CD4-positive, alpha-beta T cell treated with Interferon gamma for 1 hour (primary cell): ENCODE measurements around the gene MYL9.
"Not testable (repeated sequence)": the region's sequence is repeated elsewhere in the genome, so short reads cannot be mapped to it uniquely, and the experiment has no call there.

Source experiments
- DNase-seq: peaks from one replicate; pipeline ENCODE4 v3.0.0-alpha.2; 2020

MYL9 gene

DNA sequence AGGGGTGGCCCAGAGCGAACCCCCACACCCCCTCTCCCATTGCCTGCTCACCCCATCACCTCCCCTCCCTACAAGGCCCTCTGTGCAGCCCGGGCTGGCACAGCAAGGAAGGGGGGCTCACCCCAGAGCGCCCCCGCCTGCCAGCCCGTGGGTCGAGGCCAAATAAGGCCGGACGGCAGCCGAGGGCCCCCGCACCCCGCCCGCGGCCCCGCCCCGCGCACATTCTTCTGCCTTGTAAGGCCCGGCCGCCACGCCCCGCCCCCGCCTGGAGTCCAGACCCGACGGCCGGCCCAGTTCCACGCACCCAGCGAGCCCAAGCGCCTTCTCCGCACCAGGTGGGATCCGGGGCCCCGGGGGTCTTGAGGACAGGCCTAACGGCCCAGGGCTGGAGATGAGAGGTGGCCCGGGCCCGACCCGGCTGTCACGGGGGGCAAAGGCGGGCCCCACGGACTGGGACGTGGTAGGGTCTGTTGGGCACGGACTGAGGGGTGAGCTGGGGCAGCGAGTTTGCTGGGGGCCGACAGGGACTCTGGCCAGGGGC is at the start of gene MYL9:
Gene MYL9 (plus strand): TSS at position 293 of the 541 bp plus-strand sequence. CDS start 3,366 bp downstream, outside the sequence.
- peak; percentile 40 for DNase-seq

DNA sequence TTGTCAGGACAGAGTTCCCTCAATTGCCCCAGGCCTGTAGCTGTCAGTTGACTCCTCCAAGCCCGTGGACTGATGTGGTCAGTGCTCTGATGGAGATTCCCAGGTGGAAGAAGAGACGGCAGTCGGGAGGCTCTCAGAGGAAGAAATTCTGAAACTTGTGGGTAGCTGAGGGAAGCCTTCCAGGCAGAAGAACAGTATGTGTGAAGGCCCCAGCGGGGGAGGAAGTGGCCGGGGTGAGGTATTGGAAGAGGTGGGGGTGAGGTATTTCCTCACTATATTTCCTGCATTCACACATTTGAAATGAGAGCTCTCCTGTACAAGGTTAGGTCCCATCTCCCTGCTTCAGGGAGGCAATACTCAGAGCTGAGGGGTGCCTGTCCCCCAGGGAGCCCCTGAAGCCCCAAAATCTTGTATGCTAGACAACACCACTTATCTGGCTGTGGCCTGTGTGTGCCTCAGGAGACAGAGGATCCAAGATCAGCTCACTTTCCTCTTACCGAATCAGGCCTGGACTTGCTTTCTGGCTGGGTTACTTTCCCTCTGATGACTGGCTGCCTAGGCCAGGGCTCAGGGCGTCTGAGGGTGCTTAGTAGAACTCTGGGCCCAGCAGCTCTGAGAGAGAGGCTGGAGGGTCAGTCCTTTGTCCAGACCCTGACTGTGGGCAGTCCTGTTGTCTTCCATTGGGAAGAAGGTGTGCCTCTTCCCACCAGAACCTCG is 49.3 kb upstream of the MYL9 start:
- DNase-seq: peak; percentile 44

DNA sequence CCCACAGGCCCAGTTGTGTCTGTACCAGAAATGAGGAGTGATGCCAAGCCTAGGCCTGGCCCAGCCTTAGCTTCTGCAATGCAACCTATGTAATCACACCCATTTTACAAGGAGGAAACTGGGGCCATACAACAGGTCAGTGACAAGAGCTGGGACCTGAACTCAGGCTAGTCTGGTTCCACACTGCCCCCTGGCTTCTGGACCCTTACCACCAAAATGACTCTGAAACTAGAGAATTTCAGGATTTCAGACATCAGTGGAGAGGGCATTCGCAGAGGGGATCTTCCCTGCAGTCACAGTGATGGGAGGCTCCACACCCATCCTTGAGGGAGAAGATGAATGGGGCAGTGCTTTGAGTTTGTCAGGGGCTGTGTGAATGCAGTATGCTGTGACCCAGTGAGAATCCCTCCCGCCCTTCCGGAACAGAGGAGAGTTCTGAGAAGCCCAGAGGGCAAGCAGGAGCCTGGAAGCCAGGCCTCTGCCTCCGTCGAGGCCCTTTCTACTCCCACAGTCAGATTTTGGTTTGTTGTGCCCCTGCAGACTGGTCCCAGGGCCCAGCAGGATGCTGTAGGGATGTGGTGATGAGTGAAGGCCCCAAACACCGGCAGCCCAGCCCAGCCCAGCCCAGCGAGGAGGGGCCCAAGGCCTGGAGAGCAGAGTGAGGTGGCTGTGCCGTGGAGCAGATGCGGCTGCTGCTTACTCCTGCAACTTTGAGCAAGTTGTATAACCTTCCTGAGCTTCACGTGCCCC is 48.1 kb upstream of the MYL9 start:
- DNase-seq: no peak

DNA sequence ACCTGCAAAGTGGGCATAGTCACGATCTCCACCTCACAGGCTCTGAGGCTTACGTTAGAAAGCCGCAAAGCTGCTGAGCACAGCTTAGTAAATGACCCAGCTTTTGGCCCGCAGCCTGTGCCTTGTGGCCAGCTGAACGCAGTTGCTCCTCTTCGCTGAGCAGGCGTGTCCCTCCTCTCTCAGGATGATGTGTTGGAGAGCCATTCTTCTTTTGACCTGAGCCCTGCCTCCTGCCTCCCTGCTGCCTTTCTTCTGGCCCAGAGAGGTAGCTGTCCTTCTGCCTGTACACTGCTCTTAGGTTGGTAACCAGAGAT is 47.6 kb upstream of the MYL9 start:
- no peak for DNase-seq

DNA sequence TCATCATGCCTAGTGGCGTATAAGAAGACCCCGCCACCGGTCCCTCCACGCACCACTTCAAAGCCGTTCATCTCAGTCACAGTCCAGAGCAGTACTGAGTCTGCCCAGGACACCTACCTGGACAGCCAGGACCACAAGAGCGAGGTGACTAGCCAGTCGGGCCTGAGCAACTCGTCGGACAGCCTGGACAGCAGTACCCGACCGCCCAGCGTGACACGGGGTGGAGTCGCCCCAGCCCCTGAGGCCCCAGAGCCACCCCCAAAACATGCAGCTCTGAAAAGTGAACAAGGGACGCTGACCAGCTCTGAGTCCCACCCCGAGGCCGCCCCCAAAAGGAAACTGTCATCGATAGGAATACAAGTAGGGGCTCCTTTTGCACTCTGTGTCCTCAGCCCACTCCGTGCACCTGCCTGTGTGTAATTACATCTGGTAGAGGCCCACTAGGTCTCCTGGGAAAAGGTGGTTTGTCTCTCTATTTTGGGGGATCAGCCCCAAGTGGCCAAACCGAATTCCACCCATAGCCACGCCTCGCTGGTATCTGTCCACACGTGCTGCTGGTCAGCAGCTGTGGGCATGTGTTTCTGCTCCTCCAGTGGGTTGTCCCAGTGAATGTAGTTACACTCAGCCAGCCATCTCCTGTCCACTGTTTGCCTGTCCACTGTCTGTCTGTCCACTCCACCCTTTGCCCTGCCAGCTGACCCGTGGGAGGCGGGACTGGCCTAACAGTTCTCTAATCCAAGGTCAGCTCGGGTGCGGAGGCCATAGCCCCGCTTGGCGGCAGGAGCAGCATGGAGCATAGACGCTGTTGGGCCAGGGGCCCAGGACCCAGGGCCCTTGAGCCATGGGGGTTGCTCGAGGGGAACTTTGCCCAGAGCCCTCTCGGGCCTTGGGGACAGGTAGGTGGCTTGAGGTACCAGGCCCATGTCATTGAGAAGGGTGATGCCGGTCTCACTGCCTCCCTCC is 44.3 kb upstream of the MYL9 start:
- DNase-seq: no peak

DNA sequence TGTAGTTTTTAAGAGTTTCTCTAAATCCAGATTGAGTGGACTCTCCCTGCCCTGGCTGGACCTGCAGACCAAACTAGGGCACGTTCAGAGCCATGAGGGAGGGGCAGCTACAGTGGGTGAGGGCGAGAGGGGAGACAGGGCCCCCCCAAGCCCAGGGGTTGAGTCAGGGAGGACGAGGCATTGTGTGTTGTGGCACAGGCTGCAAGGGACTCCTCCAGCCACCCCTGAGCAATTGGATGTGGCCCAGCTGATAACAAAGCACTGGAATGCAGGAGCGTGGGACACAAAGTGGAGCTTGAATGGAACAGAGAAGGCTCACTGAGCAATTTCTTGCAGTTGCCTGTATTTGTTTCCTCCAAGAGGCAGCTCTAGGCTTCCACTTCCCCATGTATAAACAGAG is 43.5 kb upstream of the MYL9 start:
- no peak for DNase-seq

DNA sequence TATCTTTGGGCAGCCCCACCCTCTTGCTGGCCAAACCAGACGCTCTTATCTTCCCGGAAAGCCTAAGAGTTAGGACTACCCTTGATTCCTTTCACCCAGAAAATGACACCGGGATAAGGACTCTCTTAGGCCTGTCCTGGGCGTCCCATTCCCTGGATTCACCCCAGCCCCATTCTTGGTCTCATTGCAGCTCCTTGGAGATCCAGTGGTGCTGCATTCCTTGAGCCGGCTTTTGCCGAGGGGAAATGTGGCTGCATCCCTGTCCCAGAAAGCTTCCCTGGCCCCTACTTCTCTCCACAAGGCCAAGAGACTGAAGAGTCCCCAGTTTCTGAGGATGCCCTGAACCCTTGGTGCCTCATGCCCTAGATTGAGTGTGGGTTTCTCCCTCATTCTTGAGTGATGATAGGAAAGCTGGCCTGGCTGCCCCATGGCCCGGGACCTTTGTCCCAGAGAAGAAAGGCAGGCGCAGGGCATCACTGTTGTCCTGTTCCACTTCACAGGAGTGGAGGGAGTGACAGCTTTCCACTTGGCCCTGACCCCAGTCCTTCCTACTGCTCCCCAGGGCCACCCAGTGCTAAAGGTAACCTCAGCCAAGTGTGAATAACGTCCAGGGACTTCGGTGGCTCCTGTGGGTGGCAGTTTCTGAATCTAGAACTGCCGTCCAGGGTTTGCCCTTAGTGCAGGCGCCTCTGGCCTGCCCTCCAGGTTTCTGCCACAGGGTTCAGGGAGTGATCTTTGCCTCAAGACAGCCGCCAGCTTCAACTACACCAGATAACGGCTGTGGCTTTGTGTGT is 42.7 kb upstream of the MYL9 start:
- no peak for DNase-seq

DNA sequence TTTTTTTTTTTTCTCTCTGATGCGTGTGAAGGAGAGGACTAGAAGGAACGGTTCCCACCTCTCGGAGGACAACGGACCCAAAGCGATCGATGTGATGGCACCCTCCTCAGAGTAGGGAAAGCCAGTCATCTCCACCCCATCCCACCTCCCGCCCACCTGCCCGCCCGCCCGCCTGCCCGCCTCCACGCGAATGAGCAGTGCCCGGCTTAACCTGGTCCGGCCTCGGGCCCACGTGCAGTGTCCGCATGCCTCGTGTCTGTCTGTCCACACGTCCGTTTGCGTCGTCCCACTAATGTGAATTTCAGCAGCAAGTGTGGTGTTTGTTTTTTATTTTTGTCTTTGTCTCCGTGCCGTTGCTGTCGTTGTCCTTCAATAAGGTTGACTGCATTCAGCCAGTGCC is 42.1 kb upstream of the MYL9 start:
- DNase-seq: no peak

DNA sequence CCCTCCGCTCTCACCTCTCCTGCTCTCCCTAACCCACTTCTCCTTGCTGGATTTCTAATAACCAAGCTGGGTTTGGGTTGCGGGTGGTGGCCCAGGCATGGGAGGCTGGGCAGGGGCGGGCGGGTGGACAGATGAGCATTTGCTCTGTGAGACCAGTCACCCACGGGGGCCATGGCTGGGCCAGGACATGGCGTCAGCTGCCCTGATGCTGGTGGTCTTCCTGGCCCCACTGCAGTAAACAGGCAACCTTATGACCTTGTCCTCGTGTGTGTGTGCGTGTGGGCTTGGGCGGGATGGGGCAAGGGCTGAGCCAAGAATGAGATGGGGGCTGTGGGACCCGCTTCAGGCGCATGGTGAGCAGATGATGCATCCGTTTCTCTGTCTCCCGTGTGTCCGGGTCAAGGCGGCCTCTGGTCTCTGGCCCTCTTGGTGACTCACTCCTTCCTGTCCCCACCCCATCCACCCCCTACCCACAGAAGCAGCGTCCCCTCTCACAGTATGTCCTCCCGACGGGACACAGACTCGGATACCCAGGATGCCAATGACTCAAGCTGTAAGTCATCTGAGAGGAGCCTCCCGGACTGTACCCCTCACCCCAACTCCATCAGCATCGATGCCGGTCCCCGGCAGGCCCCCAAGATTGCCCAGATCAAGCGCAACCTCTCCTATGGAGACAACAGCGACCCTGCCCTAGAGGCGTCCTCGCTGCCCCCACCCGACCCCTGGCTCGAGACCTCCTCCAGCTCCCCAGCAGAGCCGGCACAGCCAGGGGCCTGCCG is 41.4 kb upstream of the MYL9 start:
- no peak for DNase-seq

DNA sequence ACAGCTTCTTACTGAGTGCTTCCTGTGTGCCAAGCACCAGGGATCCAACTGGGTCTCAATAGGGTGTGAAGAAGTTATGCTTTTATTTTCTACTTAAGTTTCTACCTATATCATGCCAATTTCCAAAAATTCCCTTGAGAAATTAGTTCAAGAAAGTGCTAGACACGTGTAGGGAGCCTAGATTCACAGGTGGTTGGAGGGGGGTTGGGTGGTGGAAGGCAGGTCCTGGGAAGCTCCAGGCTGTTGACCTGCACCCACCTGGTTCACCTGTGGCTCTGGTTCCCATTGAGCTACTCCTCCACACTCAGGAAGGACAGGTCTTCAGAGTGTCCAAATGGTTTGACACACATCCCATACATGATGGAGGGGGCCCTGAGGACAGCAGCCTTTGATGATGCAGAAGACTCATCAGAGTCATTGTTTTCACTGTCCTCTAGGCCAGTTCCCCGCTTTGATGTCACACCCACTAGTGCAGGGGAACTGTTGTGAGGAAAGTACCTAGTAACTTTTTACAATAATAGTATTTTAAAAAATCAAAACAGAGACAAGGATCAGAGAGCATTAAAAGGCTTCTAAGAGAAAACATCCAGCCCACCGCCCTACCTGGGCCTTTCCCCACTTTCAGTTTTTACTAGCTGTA is 39.8 kb upstream of the MYL9 start:
- no peak for DNase-seq

DNA sequence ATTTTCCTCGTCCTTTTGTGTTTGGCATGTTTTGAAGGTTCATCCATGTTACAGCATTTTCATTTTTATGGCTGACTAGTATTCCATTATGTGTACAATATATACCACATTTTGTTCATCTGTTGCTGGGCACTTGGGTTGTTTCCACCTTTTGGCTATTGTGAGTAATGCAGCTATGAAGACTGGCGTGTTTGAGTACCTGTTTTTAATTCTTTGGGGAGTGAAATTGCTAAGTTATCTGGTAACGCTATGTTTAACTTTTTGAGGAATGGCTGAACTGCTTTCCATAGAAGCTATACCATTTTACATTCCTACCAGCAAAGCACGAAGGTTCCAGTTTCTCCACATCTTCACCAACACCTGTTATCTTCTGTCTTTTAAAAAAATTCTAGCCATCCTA is 37.0 kb upstream of the MYL9 start:
- no peak for DNase-seq

DNA sequence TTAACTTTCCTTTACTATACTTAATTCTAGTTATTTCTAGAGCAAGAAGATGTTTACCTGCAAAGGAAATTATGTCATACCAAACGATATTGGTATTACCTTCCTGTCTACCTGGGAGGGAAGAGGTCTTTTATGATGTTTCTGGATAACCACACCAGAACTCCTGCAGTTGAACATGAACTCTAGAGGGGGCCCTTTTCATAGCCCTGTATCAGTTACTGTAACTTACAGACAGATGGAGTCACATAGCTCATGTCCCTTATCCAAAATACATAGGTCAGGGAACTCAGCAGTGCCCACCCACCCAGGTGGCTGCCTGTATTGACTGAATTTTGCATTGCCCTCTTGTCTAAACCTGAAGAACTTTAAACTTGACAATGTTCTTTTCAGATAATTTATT is 35.1 kb upstream of the MYL9 start:
- DNase-seq: no peak

DNA sequence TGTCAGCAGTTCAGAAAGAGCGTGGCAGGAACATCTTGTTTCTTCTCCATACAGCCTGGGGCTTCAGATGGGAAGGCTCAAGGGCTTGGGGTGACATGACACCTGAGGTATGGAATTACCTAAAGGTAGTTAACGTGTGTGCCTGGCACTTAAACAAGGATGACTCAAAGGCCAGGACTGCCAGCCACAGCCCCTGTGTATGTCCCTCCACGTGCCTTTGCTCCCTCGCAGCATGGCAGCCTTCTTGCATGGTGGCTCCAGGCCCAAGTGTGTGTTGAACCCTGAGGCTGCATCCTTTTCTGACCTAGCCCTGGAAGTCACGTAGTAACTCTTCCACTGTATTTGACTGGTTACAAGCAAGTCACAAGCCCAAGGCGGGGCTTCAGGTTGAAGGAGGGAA is 33.6 kb upstream of the MYL9 start:
- DNase-seq: no peak

DNA sequence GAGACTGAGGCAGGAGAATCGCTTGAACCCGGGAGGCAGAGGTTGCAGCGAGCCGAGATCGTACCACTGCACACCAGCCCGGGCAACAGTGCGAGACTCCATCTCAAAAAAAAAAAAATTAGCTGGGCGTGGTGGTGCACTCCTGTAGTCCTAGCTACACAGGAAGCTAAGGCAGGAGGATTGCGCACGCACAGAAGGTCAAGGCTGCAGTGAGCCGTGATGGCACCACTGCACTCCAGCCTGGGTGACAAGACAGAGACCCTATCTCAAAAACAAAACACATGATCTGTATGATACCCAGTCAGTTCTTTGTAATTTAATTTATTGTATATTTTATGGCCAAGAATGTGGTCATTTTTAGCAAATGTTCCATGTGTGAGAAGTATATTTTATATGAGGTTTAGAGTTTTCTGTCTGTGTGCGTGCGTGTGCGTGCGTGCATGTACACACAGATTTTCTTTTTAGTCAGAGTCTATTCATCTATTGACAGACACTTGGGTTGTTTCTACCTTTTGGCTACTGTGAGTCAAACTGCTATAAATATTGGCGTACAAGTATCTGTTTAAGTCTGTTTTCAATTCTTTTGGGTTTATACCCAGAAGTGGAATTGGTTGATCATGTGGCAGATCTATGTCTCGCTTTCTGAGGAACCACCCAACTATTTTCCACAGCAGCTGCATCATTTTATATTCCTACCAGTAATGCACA is 22.2 kb upstream of the MYL9 start:
- DNase-seq: no peak

DNA sequence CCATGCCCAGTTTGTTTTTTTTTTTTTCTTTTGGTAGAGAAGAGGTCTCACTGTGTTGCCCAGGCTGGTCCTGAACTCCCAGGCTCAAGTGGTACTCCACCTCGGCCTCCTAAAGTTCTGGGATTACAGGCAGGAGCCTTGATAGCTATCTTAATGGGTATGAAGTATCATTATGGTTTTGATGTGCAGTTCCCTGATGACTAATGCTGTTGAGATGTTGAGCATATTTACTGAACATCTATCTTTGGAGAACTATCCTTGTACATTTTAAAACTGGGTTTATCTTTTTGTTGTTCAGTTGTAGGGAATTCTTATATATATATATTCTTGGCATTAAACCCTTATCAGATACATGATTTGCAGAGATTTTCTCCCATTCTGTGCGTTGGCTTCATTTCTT is 21.4 kb upstream of the MYL9 start:
- no peak for DNase-seq

DNA sequence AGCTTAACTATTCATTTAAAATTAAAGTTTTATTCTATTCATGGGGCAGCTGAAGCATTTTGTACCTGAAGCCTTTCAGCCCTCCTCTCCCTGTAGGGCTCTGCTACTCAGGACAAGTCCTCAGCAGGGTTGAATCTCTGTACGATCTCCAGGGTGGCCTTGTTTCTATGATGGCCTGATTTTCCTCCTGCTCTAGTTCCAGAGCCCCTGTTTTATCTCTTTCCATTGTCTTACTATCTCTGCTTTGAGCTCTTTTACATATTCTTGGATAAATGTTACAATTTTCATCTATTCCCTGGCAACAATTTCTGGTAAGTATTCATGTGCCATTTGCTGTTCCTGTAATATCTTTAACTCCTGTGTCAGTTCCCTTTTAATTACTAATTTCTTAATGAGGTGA is 19.8 kb upstream of the MYL9 start:
- no peak for DNase-seq

DNA sequence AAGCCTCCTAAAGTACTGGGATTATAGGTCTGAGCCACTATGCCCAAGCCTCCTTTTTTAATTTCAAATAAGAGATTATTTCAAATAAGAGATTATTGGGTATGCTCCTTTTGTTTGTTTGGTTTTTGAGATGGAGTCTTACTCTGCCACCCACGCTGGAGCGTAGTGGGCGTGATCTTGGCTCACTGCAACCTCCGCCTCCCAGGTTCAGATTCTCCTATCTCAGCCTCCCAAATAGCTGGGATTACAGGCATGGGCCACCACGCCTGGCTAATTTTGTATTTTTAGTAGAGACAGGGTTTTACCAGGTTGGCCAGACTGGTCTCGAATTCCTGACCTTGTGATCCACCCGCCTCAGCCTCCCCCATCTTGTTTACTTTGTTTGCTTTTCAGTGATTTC is 18.9 kb upstream of the MYL9 start:
- DNase-seq: not testable (repeated sequence)

DNA sequence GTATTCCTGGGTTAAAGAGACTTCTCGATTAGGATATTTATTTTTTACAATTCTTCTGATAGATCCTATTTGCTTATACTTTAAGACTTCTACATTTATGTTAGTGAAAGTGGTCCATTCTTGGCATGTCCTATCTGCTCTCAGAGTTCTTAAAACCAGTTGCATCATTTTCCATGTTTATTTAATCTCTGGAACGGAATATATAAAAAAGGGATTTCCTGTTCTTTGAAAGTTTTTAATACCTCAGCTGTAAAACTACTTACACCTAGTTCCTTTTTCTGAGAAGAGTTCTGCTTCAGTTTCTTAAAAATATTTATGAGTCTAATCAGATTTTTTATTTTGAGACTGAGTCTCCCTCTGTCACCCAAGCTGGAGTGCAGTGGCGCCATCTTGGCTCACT is 18.0 kb upstream of the MYL9 start:
- no peak for DNase-seq

DNA sequence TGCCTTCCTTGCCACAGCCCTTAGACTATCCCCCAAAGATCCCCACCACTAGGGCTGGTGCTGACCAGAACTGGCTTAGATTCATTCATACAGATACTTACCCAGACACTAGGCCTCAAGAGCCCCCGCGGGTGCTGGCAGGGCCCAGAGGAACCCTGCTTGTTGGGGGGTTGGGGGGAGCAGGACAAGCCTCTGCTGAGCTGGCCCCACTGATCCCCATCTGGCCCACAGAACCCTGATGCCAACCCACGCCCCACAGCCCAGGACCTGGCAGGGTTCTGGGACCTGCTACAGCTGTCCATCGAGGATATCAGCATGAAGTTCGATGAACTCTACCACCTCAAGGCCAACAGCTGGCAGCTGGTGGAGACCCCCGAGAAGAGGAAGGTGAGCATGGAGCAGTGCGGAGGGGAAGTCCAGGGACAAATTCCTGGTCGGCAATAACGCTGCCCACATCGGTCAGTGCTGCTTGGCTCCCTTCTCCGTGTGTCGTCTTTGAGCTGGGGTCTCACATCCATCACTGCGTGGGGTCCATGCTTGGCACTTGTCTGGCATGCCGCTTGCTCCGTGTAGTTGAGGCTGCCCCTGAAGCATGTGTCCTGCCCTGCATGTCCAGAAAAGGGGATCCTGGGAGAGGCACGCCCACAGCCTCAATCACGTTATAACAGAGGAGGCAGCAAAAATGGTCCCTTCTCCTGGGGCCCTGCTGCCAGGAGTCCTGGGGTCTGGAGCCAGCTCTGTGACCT is 15.5 kb upstream of the MYL9 start:
- no peak for DNase-seq

DNA sequence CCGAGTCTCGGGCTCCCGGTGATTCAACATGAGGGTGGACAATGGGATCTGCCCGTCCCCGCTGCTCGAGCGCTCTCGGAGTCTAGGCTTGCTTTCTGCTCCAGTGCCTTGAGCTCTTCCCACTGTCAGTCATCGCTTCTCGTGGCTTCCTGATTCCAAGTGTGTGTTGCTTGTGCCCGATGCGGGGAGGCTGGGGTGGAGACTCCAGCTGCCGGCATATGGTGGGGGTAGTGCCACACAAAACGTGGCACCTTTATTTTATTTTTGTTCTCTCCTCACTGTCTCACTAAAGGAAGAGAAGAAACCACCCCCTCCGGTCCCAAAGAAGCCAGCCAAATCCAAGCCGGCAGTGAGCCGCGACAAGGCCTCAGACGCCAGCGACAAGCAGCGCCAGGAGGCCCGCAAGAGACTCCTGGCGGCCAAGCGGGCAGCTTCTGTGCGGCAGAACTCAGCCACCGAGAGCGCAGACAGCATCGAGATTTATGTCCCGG is 14.8 kb upstream of the MYL9 start:
- no peak for DNase-seq
